Measurements from ENCODE around the gene USP47. TPM values are rescaled to one million over a fixed set of nuclear protein-coding genes. Genes with fewer than 3 reads are reported as not detected.

Gene USP47
- total RNA-seq, 1 donor from 2014 or later = 57.5 TPM

DNA sequence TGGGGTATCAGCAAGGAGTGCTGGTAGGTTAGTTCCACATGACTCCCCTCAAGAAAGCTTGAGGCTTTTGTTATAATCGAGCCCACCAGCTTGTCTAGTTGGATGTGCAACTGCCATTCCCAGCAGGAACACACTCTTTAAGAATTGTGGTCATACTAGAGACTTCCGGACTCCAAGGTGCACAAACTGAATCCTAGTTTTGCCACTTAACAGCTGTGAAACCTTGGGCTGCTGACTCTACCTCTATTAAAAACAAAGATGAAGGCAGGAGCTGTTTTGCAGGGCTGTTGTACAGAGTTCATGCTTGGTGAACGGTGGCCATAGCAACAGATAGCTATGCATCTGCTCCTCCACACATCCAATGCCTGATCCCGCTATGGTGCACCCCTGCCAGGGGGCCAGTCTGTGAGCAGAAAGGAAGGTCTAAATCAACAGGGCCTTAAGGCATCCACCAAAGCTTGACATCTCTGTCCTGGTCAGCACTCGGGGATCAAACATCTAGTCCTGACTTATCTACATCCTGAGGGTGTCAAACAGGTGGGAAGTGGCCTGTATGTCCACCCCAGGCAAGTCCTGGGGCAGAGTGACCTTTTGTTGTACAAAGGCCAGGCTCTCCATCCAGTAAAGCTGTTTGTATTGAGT is 130.3 kb downstream of the USP47 start:
- intact Hi-C loops (cut with DNase I) = no loop called here
- ATAC-seq (no peak), DNase-seq (ENCODE audit: low spot score) (no peak)

- DNase-seq (ENCODE audit: low spot score) (no peak), ATAC-seq (no peak)
- intact Hi-C loops (cut with DNase I) = no loop called here
These were observed 131.1 kb downstream of the USP47 start for GRCh38 chr11:11972730-11973341.

DNA sequence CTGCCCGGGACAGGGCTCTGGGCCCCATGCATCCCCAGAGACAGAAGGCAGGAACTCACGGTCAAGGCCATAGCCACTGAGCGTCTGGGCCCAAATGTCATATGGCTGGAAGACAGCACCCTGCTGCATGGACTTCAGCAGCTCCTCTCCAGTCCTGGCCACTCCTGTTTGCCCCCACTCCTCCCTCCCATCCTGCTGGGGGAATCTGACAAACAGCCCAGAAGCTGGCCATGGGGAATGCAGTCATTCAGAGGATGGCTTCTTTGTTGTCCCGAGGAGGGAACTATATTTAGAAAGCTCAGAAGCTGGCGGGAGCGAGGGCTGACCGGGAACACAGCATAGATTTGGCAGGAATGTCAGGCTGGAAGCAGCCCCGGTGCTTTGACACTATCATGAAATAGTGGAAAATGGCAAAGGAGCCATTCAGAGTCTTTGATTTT is 131.6 kb downstream of the USP47 start:
- intact Hi-C loops (cut with DNase I) = no loop called here
- peak; percentile 82 for DNase-seq (ENCODE audit: low spot score)
- peak; percentile 82 for ATAC-seq

GRCh38 chr11:11973866-11974265 is 132.1 kb downstream of the USP47 start:
- ATAC-seq = no peak
- DNase-seq (ENCODE audit: low spot score) = no peak
- intact Hi-C loops (cut with DNase I) = no loop called here

- no peak for DNase-seq (ENCODE audit: low spot score)
- no peak for ATAC-seq
- intact Hi-C loops (cut with DNase I) = no loop called here
These were observed 133.7 kb downstream of the USP47 start for GRCh38 chr11:11975201-11976092.

DNA sequence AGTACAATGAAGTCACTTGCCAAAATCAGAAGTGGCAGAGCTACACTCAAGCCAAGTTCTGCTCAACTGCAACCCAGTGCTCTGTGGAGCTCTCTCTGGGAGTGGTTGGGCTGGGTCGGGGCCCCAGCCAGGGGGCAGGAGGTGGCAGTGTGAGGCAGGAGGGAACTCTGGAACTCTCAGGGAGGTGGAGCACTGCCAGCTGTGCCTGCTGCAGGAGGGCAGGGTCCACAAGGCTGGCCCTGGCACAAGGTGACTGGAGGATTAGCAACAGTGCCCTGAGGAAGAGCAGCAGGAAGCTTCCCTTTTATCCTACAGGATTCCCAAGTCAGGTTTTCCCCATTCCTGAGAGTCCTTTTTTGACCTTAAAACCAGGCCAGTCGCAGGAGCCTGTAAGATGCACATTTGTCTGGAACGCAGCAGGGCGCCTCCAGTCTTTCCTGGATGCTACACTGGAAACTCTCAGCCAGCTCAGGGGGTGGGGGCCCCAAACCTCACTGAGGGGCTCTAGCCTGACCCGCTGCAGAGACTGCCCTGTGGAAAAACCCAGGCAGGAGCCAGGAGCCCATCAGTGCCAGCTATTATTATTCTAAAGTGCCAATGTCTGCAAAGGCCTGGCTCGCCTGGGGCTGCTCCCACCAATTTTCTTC is 134.8 kb downstream of the USP47 start:
- no peak for ATAC-seq
- intact Hi-C loops (cut with DNase I) = no loop called here

GRCh38 chr11:11977206-11977938 is 135.6 kb downstream of the USP47 start:
- ATAC-seq = peak; percentile 46
- DNase-seq (ENCODE audit: low spot score) = no peak
- intact Hi-C loops (cut with DNase I) = no loop called here

More for the DNA sequence above, 134.8 kb downstream of the USP47 start:
- DNase-seq (ENCODE audit: low spot score) = no peak

DNA sequence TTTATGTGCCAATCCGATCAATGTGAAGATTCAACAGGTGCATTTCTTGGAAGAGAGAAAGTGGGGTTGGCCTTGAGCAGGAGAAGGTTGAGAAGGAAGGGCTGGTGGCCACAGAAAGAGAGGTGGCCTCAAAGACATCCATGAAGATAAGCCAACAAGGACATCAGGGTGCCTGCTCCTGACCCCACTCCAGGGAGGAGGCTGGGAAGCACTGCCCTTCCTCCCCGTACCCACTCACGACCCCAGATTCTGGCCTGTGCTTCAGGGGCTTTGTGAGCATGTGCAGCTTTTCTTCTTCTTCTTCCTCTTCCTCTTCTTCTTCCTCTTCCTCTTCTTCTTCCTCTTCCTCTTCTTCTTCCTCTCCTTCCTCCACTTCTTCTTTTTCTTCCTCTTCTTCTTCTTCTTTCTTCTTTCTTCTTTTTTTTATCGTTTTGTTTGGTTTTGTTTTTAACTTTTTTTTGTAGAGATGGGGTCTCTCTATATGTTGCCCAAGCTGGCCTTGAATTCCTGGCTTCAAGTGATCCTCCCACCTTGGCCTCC is 136.4 kb downstream of the USP47 start:
- ATAC-seq (no peak), DNase-seq (ENCODE audit: low spot score) (no peak)
- intact Hi-C loops (cut with DNase I) = no loop called here

DNA sequence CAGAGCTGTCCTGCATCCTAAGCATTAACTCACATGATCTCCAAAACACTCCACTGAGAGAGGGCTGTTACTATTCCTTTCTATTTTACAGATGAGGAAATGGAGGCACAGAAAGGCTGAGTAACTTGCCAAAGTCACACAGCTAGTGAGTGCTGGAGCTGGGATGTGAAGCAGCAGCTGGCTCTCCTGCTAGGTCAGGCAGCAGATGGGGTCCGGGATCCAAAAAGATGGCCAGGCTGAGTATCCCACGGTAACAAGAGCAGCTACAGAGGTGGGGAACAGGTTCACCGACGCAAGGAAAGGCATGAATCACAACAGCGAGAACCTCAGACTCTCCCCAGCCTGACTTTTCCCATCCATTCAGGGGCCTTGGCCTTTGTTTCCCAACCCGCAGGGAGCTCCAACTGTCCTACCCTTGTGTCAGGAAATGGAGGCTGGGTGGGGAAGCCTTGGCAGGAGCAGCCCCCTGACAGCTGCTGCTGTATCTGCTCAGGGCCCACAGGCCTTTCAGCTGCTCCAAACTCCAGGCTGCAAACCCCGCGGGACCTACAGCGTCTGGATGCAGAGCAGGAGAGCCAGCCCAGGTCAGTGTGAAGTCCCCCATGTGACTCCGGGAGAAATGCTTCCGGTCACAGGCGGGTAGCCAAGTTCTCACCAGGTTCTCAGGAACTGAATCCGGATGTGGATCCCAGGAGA is 137.2 kb downstream of the USP47 start:
- peak; percentile 54 for ATAC-seq
- intact Hi-C loops (cut with DNase I) = no loop called here
- no peak for DNase-seq (ENCODE audit: low spot score)

GRCh38 chr11:11979488-11980117 is 137.8 kb downstream of the USP47 start:
- ATAC-seq = peak; percentile 76
- intact Hi-C loops (cut with DNase I) = no loop called here
- no peak for DNase-seq (ENCODE audit: low spot score)

GRCh38 chr11:11980200-11980599 is 138.4 kb downstream of the USP47 start:
- DNase-seq (ENCODE audit: low spot score) (no peak), ATAC-seq (no peak)
- intact Hi-C loops (cut with DNase I) = no loop called here

DNA sequence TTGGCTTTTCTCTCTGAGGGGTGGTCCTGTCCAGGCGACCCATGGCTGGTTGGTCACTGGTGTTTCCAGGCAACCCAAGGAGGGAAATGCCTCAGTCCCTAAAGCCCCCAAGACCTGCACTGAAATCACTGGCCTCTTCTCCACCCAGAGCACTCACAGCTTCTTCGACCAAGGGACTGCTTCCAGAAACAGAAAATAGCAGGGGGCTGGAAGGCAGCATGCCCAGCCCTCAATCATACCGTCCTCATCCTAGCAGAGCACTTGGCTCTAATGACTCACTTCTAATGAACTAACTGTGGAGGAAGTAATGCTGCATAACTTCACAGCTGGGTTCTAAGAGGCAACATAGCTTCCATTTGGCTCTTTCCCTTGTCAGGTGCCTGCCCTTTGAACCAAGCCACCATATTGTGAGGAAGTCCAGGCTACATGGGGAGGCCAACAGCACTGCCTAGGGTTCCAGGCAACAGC is 139.1 kb downstream of the USP47 start:
- intact Hi-C loops (cut with DNase I) = no loop called here
- ATAC-seq (no peak), DNase-seq (ENCODE audit: low spot score) (no peak)

- ATAC-seq (no peak), DNase-seq (ENCODE audit: low spot score) (no peak)
- intact Hi-C loops (cut with DNase I) = no loop called here
These were observed 139.6 kb downstream of the USP47 start for GRCh38 chr11:11981364-11981763.

DNA sequence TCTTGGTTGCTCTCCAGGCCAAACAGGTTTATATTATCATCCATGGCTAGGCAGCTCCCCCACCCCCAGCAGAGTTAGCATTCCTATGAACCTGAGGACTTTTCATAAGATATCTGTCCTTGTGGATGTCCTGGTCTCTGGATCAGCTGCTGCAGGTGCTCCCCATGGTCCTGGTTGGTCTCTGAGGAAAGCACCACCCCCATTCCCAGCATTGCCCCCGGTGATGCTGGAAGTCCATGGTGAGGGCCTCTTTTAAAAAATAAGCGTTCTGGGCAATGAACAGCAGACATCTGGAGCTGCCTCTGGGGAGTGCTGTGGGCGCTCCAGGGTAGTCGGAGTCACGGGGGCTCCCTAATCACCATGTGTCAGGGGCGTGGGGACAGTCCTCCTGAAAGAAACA is 140.1 kb downstream of the USP47 start:
- intact Hi-C loops (cut with DNase I) = no loop called here
- DNase-seq (ENCODE audit: low spot score) = no peak
- no peak for ATAC-seq

- ATAC-seq (no peak), DNase-seq (ENCODE audit: low spot score) (no peak)
- intact Hi-C loops (cut with DNase I) = no loop called here
These were observed 140.7 kb downstream of the USP47 start for GRCh38 chr11:11982461-11982860.

DNA sequence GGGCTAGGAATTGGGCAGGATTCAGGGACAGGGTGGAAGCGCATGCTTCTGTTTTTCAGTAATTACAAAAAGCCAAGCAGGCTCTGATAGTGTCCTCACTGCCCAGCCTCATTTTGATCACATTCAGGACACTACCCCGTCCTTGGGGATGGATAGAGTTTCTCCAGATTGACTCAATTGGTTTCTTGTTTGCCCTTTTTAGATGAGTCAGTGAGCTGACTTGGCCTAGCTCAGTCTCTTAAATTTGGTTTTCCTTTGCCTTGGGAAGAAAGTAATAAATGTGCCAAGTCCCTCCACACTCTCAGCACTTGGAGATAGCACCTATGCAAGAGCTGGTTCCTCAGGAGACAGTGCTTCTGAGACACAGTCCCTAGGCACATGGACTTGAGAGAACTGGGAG is 141.2 kb downstream of the USP47 start:
- ATAC-seq (peak; percentile 55), DNase-seq (ENCODE audit: low spot score) (no peak)
- intact Hi-C loops (cut with DNase I) = no loop called here

DNA sequence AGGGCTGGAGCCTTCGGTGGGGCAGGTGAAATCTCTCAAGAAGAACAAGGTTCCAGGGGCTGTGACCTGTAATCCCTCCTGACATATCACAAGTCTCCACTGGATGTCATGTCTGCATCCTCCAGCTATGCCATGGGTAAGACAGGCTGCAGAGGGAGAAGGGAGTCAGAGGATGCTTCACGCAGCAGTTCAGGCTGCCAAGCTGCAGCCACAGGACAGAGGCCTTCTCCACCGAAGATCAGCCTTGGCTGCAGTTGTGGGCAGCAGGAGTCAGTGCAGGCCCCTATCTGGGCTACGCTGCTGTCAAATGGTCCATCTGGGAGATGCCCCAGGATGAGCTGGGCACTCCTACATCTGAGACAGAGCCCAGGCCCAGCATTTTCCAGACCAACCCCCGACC is 141.7 kb downstream of the USP47 start:
- DNase-seq (ENCODE audit: low spot score) (no peak), ATAC-seq (no peak)
- intact Hi-C loops (cut with DNase I) = no loop called here

DNA sequence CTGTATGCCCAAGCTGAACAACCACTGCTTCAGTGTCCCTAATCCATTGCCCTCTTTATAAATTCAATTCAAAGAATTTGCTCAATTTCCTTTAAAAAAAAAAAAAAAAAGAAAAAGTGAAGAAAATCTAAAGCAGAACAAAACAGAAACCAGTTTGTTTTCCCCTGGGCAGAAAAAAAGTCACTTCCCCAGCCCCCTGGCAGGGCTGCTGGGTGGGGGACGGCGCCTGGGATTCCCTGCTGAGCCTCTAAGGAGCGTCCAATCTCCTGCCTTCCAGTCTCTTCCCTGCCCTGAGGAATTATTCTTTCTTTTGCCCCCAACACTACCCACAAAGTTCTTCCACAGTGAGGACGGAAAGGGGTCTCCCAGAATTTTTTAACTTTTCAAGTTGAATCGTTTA is 142.8 kb downstream of the USP47 start:
- no peak for DNase-seq (ENCODE audit: low spot score)
- ATAC-seq = no peak
- intact Hi-C loops (cut with DNase I) = no loop called here
